ENCODE measurements around the gene FBXW11.
A peak's percentile ranks its signal among the peaks of the same experiment; 100 is the strongest.

The FBXW11 gene

GRCh38 chr5:172015346-172015745 is 8.9 kb upstream of the FBXW11 start:
- no peak for DNase-seq (ENCODE audit: low spot score)

- DNase-seq (ENCODE audit: low spot score): no peak
Measured at GRCh38 chr5:172010278-172010677, 3.8 kb upstream of the FBXW11 start.

- no peak for DNase-seq (ENCODE audit: low spot score)
Measured at GRCh38 chr5:172009536-172010270, 3.3 kb upstream of the FBXW11 start.

- peak; percentile 44 for DNase-seq (ENCODE audit: low spot score)
Measured at GRCh38 chr5:172008689-172009141, 2.3 kb upstream of the FBXW11 start.

GRCh38 chr5:172008111-172008455 is 1.6 kb upstream of the FBXW11 start:
- no peak for DNase-seq (ENCODE audit: low spot score)

- DNase-seq (ENCODE audit: low spot score): no peak
Measured at GRCh38 chr5:172007175-172008110, 1.0 kb upstream of the FBXW11 start.

GRCh38 chr5:172005708-172006320 is 624 bp downstream of the FBXW11 start:
- peak; percentile 18 for DNase-seq (ENCODE audit: low spot score)

- no peak for DNase-seq (ENCODE audit: low spot score)
Measured at GRCh38 chr5:172004824-172005237, 1.6 kb downstream of the FBXW11 start.

- no peak for DNase-seq (ENCODE audit: low spot score)
Measured at GRCh38 chr5:172003746-172004145, 2.7 kb downstream of the FBXW11 start.

GRCh38 chr5:172002840-172003512 is 3.5 kb downstream of the FBXW11 start:
- DNase-seq (ENCODE audit: low spot score): no peak

- DNase-seq (ENCODE audit: low spot score): peak; percentile 29
Measured at GRCh38 chr5:172002310-172002709, 4.1 kb downstream of the FBXW11 start.

- DNase-seq (ENCODE audit: low spot score): no peak
Measured at GRCh38 chr5:171999877-172000276, 6.6 kb downstream of the FBXW11 start.

- no peak for DNase-seq (ENCODE audit: low spot score)
Measured at GRCh38 chr5:171999100-171999499, 7.3 kb downstream of the FBXW11 start.

GRCh38 chr5:171997011-171997410 is 9.4 kb downstream of the FBXW11 start:
- DNase-seq (ENCODE audit: low spot score): no peak

- DNase-seq (ENCODE audit: low spot score): no peak
Measured at GRCh38 chr5:171992813-171993212, 13.6 kb downstream of the FBXW11 start.

- DNase-seq (ENCODE audit: low spot score): no peak
Measured at GRCh38 chr5:171992305-171992704, 14.1 kb downstream of the FBXW11 start.

- no peak for DNase-seq (ENCODE audit: low spot score)
Measured at GRCh38 chr5:171990713-171991015, 15.8 kb downstream of the FBXW11 start.

- DNase-seq (ENCODE audit: low spot score): no peak
Measured at GRCh38 chr5:171989946-171990712, 16.3 kb downstream of the FBXW11 start.

GRCh38 chr5:171989276-171989675 is 17.2 kb downstream of the FBXW11 start:
- DNase-seq (ENCODE audit: low spot score): no peak

GRCh38 chr5:171986772-171987171 is 19.7 kb downstream of the FBXW11 start:
- no peak for DNase-seq (ENCODE audit: low spot score)

- DNase-seq (ENCODE audit: low spot score): no peak
Measured at GRCh38 chr5:171984748-171985419, 21.6 kb downstream of the FBXW11 start.

Data from iPS-NIHi11 (cell line).